ENCODE data around the gene ZNF77.

DNA sequence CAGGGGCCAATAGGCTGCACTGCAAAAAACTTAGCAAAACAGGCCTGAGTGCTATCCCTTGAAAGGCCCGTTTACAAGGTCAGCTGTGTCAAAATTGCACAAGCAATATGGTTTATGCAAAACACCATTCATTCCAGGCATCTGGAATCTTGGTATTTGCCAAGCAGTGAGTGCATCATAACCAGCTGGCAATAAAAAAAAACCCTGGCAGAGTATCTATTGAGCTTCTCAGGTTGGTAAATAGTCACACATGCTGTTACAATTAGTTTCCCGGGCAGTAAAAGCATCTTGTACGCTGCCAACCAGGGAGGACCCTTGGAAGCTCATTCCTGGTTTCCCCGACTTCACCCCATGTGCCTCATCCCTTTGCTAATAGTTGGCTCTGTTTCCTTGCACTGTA, 21.3 kb downstream of the ZNF77 start:
- TF ChIP-seq, protein P1, sequence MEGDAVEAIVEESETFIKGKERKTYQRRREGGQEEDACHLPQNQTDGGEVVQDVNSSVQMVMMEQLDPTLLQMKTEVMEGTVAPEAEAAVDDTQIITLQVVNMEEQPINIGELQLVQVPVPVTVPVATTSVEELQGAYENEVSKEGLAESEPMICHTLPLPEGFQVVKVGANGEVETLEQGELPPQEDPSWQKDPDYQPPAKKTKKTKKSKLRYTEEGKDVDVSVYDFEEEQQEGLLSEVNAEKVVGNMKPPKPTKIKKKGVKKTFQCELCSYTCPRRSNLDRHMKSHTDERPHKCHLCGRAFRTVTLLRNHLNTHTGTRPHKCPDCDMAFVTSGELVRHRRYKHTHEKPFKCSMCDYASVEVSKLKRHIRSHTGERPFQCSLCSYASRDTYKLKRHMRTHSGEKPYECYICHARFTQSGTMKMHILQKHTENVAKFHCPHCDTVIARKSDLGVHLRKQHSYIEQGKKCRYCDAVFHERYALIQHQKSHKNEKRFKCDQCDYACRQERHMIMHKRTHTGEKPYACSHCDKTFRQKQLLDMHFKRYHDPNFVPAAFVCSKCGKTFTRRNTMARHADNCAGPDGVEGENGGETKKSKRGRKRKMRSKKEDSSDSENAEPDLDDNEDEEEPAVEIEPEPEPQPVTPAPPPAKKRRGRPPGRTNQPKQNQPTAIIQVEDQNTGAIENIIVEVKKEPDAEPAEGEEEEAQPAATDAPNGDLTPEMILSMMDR (IDR thresholded peaks at IDR 0.05 in 2 of 3, conservative IDR thresholded peaks at IDR 0.05 in 1 of 3; ENCODE audit: control insufficient read depth in 2 of 3, extremely low read depth in 1 of 3, insufficient read depth in 1 of 3, low read depth in 3 of 3, low read length in 3 of 3): no peak
- TF ChIP-seq YY1 (IDR thresholded peaks at IDR 0.05; ENCODE audit: low read depth, low read length): no peak
- no peak for TF ChIP-seq GABPA (IDR thresholded peaks at IDR 0.05; ENCODE audit: low read depth)

All from GM12878 (cell line).